Astrocyte (in vitro differentiated cells and primary cell): ENCODE results near the gene SGK1. TPM values are rescaled to one million over a fixed set of nuclear protein-coding genes. Genes with fewer than 3 reads are reported as not detected.
"Not testable (repeated sequence)": the region's sequence is repeated elsewhere in the genome, so short reads cannot be mapped to it uniquely, and the experiment has no call there.

Experiments
- DNase-seq: peaks from one replicate; pipeline ENCODE4 v3.0.0-alpha.2; 2010; ENCODE audit warnings: low read depth
- FAIRE-seq: peaks from 2 replicates; lab custom pipeline; 2011; peaks lifted over from hg19 to GRCh38; lab: Jason Lieb, UNC
- H2AFZ ChIP-seq: 2 replicates; pipeline ENCODE4 v1.6.0; 2012; ENCODE audit warnings: low read depth, low read length, inconsistent platforms
- H3K27ac ChIP-seq: 2 replicates; pipeline ENCODE4 v1.5.1; 2011; ENCODE audit warnings: low read depth, low read length, inconsistent platforms
- H3K27me3 ChIP-seq: 2 replicates; pipeline ENCODE4 v1.6.0; 2011; ENCODE audit warnings: low read length, inconsistent platforms; ENCODE audit not compliant: insufficient read depth
- H3K36me3 ChIP-seq: 2 replicates; pipeline ENCODE4 v1.5.1; 2011; ENCODE audit warnings: low read length, inconsistent platforms; ENCODE audit not compliant: insufficient read depth
- H3K4me1 ChIP-seq: 2 replicates; pipeline ENCODE4 v1.5.1; 2011; ENCODE audit warnings: low read length, inconsistent platforms; ENCODE audit not compliant: insufficient read depth
- H3K4me2 ChIP-seq: 2 replicates; pipeline ENCODE4 v1.6.0; 2012; ENCODE audit warnings: low read length, inconsistent platforms
- H3K4me3 ChIP-seq: 2 replicates; pipeline ENCODE4 v1.5.1; 2011; ENCODE audit warnings: low read depth, mild to moderate bottlenecking, low read length, inconsistent platforms; ENCODE audit not compliant: insufficient read depth
- H3K79me2 ChIP-seq: 2 replicates; pipeline ENCODE4 v1.6.0; 2012; ENCODE audit warnings: mild to moderate bottlenecking, low read length, inconsistent platforms; ENCODE audit not compliant: insufficient read depth
- H3K9ac ChIP-seq: 2 replicates; pipeline ENCODE4 v1.6.0; 2012; ENCODE audit warnings: mild to moderate bottlenecking, low read length, inconsistent platforms
- H3K9me3 ChIP-seq: 2 replicates; pipeline ENCODE4 v1.5.1; 2012; ENCODE audit warnings: low read depth, mild to moderate bottlenecking, low read length, inconsistent platforms; ENCODE audit not compliant: insufficient read depth
- H4K20me1 ChIP-seq: 2 replicates; pipeline ENCODE4 v1.6.0; 2012; ENCODE audit warnings: low read length, inconsistent platforms; ENCODE audit not compliant: insufficient read depth
- H3K27ac Mint-ChIP-seq: one replicate; pipeline ENCODE4 v1.8.0; 2021; ENCODE audit warnings: mild to moderate bottlenecking, mixed read lengths; ENCODE audit not compliant: unreplicated experiment
- H3K27me3 Mint-ChIP-seq: one replicate; pipeline ENCODE4 v1.8.0; 2021; ENCODE audit warnings: low read depth, mixed read lengths; ENCODE audit not compliant: unreplicated experiment
- H3K36me3 Mint-ChIP-seq: one replicate; pipeline ENCODE4 v1.8.0; 2021; ENCODE audit warnings: low read depth, mixed read lengths; ENCODE audit not compliant: unreplicated experiment
- H3K4me1 Mint-ChIP-seq: one replicate; pipeline ENCODE4 v1.8.0; 2021; ENCODE audit warnings: low read depth, mixed read lengths; ENCODE audit not compliant: unreplicated experiment
- H3K4me3 Mint-ChIP-seq: one replicate; pipeline ENCODE4 v1.8.0; 2021; ENCODE audit warnings: mild to moderate bottlenecking, moderate library complexity, mixed read lengths; ENCODE audit not compliant: unreplicated experiment
- H3K9me3 Mint-ChIP-seq: one replicate; pipeline ENCODE4 v1.8.0; 2021; ENCODE audit warnings: mild to moderate bottlenecking, mixed read lengths; ENCODE audit not compliant: unreplicated experiment
- EZH2 ChIP-seq: IDR thresholded peaks from 2 replicates; pipeline ENCODE4 v1.6.1; 2012; ENCODE audit warnings: mild to moderate bottlenecking, low read length, inconsistent platforms; ENCODE audit not compliant: insufficient read depth
- total RNA-seq: library from RNA; stranded (reverse); gene quantifications from 2 replicates; pipeline ENCODE4 v1.2.1, GENCODE V29; 2021
- TF ChIP-seq, protein P1 (sequence below): IDR thresholded peaks from 2 replicates; pipeline ENCODE4 v1.5.1; 2011; ENCODE audit warnings: low read depth, mild to moderate bottlenecking, inconsistent platforms, low read length, moderate library complexity; ENCODE audit not compliant: insufficient read depth

SGK1 gene
- total RNA-seq, 1 donor from 2014 or later, result 117 TPM

DNA sequence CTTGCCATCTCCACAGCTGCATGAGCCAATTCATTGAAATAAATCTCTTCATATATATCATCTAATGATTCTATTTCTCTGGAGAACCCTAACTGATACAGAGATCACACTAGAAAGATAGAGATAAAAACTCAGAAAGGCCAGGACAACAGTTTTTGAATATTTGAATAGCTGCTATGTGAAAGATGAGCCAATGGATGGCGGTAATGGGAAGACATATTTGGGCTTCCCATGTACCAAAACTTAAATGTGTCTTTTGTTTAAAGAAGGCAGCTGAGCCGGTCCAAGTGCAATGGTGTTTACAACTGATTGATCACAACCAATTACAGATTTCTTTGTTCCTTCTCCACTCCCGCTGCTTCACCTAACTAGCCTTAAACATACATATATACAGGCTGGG, 35.1 kb downstream of the SGK1 start:
- Histone ChIP-seq H3K36me3 (no peaks in the 10 kb centered on the region), H3K9ac (no peak overlapping the region), H2AFZ (no peak overlapping the region), H4K20me1 (no peaks in the 10 kb centered on the region), H3K4me1 (peaks cover 2% of the 10 kb centered on the region), H3K4me3 (no peak overlapping the region), H3K4me2 (no peak overlapping the region), H3K9me3 (no peaks in the 10 kb centered on the region), H3K79me2 (no peaks in the 10 kb centered on the region), H3K27ac (no peak overlapping the region), H3K27me3 (no peaks in the 10 kb centered on the region)
- no peak for DNase-seq
- Mint-ChIP-seq H3K9me3 (no peaks in the 10 kb centered on the region), H3K4me1 (peaks cover 2% of the 10 kb centered on the region), H3K27ac (no peak overlapping the region), H3K36me3 (no peaks in the 10 kb centered on the region), H3K27me3 (no peaks in the 10 kb centered on the region), H3K4me3 (no peak overlapping the region)
- TF ChIP-seq EZH2, result no peak
- TF ChIP-seq, protein P1, sequence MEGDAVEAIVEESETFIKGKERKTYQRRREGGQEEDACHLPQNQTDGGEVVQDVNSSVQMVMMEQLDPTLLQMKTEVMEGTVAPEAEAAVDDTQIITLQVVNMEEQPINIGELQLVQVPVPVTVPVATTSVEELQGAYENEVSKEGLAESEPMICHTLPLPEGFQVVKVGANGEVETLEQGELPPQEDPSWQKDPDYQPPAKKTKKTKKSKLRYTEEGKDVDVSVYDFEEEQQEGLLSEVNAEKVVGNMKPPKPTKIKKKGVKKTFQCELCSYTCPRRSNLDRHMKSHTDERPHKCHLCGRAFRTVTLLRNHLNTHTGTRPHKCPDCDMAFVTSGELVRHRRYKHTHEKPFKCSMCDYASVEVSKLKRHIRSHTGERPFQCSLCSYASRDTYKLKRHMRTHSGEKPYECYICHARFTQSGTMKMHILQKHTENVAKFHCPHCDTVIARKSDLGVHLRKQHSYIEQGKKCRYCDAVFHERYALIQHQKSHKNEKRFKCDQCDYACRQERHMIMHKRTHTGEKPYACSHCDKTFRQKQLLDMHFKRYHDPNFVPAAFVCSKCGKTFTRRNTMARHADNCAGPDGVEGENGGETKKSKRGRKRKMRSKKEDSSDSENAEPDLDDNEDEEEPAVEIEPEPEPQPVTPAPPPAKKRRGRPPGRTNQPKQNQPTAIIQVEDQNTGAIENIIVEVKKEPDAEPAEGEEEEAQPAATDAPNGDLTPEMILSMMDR, result no peak
- FAIRE-seq, result no peak

DNA sequence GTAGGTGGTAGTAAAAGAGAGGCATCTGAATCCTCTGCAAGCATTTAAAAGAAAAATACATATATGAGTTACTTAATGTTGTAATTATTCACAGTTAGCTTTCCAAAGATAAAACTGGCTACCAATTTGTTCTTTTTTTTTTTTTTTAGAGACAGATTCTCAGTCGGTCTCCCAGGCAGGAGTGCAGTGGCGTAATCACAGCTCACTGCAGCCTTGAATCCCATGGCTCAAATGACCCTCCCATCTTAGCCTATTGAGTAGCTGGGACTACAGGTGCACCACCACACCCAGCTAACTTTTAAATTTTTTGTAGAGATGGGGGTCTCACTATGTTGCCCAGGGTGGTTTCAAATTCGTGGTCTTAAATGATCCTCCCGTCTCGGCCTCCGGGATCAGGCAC, 36.5 kb downstream of the SGK1 start:
- FAIRE-seq (no peak), DNase-seq (no peak)
- Histone ChIP-seq H3K27me3 (no peaks in the 10 kb centered on the region), H3K9me3 (no peaks in the 10 kb centered on the region), H3K79me2 (no peaks in the 10 kb centered on the region), H4K20me1 (no peaks in the 10 kb centered on the region), H2AFZ (no peak overlapping the region), H3K4me2 (no peak overlapping the region), H3K4me3 (no peak overlapping the region), H3K9ac (no peak overlapping the region), H3K4me1 (no peaks in the 10 kb centered on the region), H3K36me3 (no peaks in the 10 kb centered on the region), H3K27ac (no peak overlapping the region)
- Mint-ChIP-seq H3K27ac (no peak overlapping the region), H3K4me3 (no peak overlapping the region), H3K36me3 (no peaks in the 10 kb centered on the region), H3K27me3 (no peaks in the 10 kb centered on the region), H3K4me1 (no peaks in the 10 kb centered on the region), H3K9me3 (no peaks in the 10 kb centered on the region)
- no peak for TF ChIP-seq EZH2
- TF ChIP-seq, protein P1, result no peak

DNA sequence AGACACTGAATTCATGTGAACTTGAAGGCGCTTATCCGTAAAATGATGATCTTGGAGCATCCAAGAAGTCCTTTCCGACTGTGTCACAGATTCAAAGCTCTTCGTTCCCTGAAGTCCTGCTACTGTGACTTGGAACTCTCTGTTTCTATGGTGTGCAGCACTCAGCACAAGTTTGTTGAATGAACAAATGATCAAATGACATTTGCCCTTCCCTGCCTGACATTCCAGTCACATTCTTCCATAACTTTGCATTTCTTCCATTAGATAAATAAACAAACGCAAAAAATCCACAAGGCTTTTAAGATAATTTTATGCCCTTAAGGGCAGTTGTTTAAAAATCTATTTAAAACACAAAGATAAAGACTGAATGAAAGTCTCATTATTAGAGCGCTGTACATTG, 39.9 kb downstream of the SGK1 start:
- TF ChIP-seq EZH2, result no peak
- TF ChIP-seq, protein P1, result no peak
- Histone ChIP-seq H3K79me2 (no peaks in the 10 kb centered on the region), H3K4me2 (no peak overlapping the region), H3K27me3 (no peaks in the 10 kb centered on the region), H4K20me1 (no peaks in the 10 kb centered on the region), H3K4me3 (no peak overlapping the region), H3K9ac (no peak overlapping the region), H3K36me3 (no peaks in the 10 kb centered on the region), H3K9me3 (no peaks in the 10 kb centered on the region), H3K4me1 (no peaks in the 10 kb centered on the region), H3K27ac (no peak overlapping the region), H2AFZ (no peak overlapping the region)
- Mint-ChIP-seq H3K9me3 (no peaks in the 10 kb centered on the region), H3K36me3 (no peaks in the 10 kb centered on the region), H3K27me3 (peaks cover 1% of the 10 kb centered on the region), H3K4me3 (no peak overlapping the region), H3K4me1 (no peaks in the 10 kb centered on the region), H3K27ac (no peak overlapping the region)
- DNase-seq, result no peak
- no peak for FAIRE-seq

DNA sequence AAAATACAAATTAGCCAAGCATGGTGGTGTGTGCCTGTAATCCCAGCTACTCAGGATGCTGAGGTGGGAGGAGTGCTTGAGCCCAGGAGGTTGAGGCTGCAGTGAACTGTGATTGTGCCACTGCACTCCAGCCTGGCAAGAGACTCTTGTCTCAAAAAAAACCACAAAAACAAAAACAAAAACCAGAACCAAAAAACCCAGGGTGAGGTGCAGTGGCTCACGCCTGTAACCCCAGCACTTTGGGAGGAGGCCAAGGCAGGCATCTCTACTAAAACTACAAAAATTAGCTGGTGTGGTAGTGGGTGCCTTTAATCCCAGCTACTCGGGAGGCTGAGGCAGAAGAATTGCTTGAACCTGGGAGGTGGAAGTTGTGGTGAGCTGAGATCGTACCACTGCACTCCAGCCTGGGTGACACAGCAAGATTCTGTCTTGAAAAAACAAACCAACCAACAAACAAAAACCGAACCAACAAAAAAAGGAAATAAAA, 41.0 kb downstream of the SGK1 start:
- not testable (repeated sequence) for H3K9me3 Mint-ChIP-seq, DNase-seq, H3K4me1 Mint-ChIP-seq, H3K36me3 Mint-ChIP-seq, H3K27me3 ChIP-seq, H3K79me2 ChIP-seq, H3K4me3 ChIP-seq, H3K36me3 ChIP-seq, H3K27me3 Mint-ChIP-seq, H3K27ac ChIP-seq, H3K4me1 ChIP-seq, H3K27ac Mint-ChIP-seq, H3K9ac ChIP-seq, H4K20me1 ChIP-seq, FAIRE-seq, H2AFZ ChIP-seq, H3K9me3 ChIP-seq, H3K4me3 Mint-ChIP-seq, H3K4me2 ChIP-seq
